Neutrophil (primary cell): ENCODE results near the gene SNUPN.

Experiments
- H3K27ac ChIP-seq: fragments of 200-600 bp; sonication (generic); 2 replicates; pipeline ENCODE4 v1.5.1; 2016; ENCODE audit warnings: mild to moderate bottlenecking, moderate library complexity
- H3K27me3 ChIP-seq: fragments of 200-600 bp; sonication (generic); 2 replicates; pipeline ENCODE4 v1.6.0; 2016; ENCODE audit warnings: mild to moderate bottlenecking
- H3K36me3 ChIP-seq: fragments of 200-600 bp; sonication (generic); 2 replicates; pipeline ENCODE4 v1.5.1; 2017
- H3K4me1 ChIP-seq, 2 experiments: fragments of 200-600 bp in 1 of 2; sonication (generic) in 1 of 2; 1 replicate in 1 of 2; 2 replicates in 1 of 2; pipeline versions ENCODE4 v1.5.1 to v1.6.1; 2013 to 2016; ENCODE audit warnings: low read depth in 1 of 2, low read length in 1 of 2, mild to moderate bottlenecking in 1 of 2, moderate library complexity in 1 of 2; ENCODE audit not compliant: control insufficient read depth in 1 of 2, insufficient read depth in 1 of 2
- H3K4me3 ChIP-seq, 2 experiments: fragments of 200-600 bp in 1 of 2; sonication (generic) in 1 of 2; 1 replicate in 1 of 2; 2 replicates in 1 of 2; pipeline ENCODE4 v1.5.1; 2013 to 2016; ENCODE audit warnings: low read depth in 1 of 2, low read length in 1 of 2, mild to moderate bottlenecking in 1 of 2, moderate library complexity in 1 of 2
- H3K9me3 ChIP-seq: fragments of 200-600 bp; sonication (generic); 2 replicates; pipeline ENCODE4 v1.5.1; 2016
- CTCF ChIP-seq: fragments of 200-600 bp; sonication (generic); IDR thresholded peaks from 2 replicates; pipeline ENCODE4 v1.5.1; 2016; ENCODE audit warnings: antibody characterized with exemption

Gene SNUPN

GRCh38 chr15:75647370-75648155, 22.0 kb upstream of the SNUPN start, which contains the start of gene SNX33:
Gene SNX33 (plus strand): TSS chr15:75647912. CDS start chr15:75649103, 1,191 bp downstream.
- H3K9me3 ChIP-seq = no peaks in the 10 kb centered on the region
- peak; percentile 12 for TF ChIP-seq CTCF
- peak within 1 kb of the TSS; percentile 74 to 93 for H3K4me3 ChIP-seq
- H3K27ac ChIP-seq = peak within 1 kb of the TSS; percentile 13
- H3K4me1 ChIP-seq = peaks cover 16 to 17% of the 10 kb centered on the region in 2 experiments
- peaks cover 57% of the 10 kb centered on the region for H3K27me3 ChIP-seq
- no peaks in the 10 kb centered on the region for H3K36me3 ChIP-seq

- peak overlapping the region; percentile 74 to 93 for H3K4me3 ChIP-seq
- no peak for TF ChIP-seq CTCF
- no peaks in the 10 kb centered on the region for H3K36me3 ChIP-seq
- H3K27ac ChIP-seq = no peak overlapping the region
- H3K9me3 ChIP-seq = no peaks in the 10 kb centered on the region
- H3K27me3 ChIP-seq = peaks cover 57% of the 10 kb centered on the region
- peaks cover 16 to 17% of the 10 kb centered on the region in 2 experiments for H3K4me1 ChIP-seq
Measured at GRCh38 chr15:75646944-75647364, 21.4 kb upstream of the SNUPN start.

GRCh38 chr15:75646112-75646943, 20.8 kb upstream of the SNUPN start:
- H3K27me3 ChIP-seq = peaks cover 57% of the 10 kb centered on the region
- no peaks in the 10 kb centered on the region for H3K9me3 ChIP-seq
- H3K27ac ChIP-seq = no peak overlapping the region
- H3K36me3 ChIP-seq = no peaks in the 10 kb centered on the region
- H3K4me3 ChIP-seq = peak overlapping the region; percentile 74 to 93
- peaks cover 16 to 17% of the 10 kb centered on the region in 2 experiments for H3K4me1 ChIP-seq
- TF ChIP-seq CTCF = no peak

- H3K27ac ChIP-seq = no peak overlapping the region
- no peak overlapping the region for H3K4me3 ChIP-seq
- H3K27me3 ChIP-seq = peaks cover 49% of the 10 kb centered on the region
- TF ChIP-seq CTCF = no peak
- no peaks in the 10 kb centered on the region for H3K9me3 ChIP-seq
- no peaks in the 10 kb centered on the region for H3K36me3 ChIP-seq
- H3K4me1 ChIP-seq = peaks cover 27 to 29% of the 10 kb centered on the region in 2 experiments
Measured at GRCh38 chr15:75644376-75644775, 18.9 kb upstream of the SNUPN start.

- no peak for TF ChIP-seq CTCF
- no peak overlapping the region for H3K27ac ChIP-seq
- peaks cover 21% of the 10 kb centered on the region for H3K27me3 ChIP-seq
- H3K36me3 ChIP-seq = no peaks in the 10 kb centered on the region
- H3K4me1 ChIP-seq = peaks cover 28 to 29% of the 10 kb centered on the region in 2 experiments
- H3K9me3 ChIP-seq = no peaks in the 10 kb centered on the region
- H3K4me3 ChIP-seq = no peak overlapping the region
Measured at GRCh38 chr15:75641603-75642002, 16.1 kb upstream of the SNUPN start.
